Cerebellar cortex (tissue), 1 donor: ENCODE data around the gene FILIP1.

Source experiments
- DNase-seq: peaks from one replicate; pipeline ENCODE4 v3.0.0-alpha.2; 2015; ENCODE audit warnings: low spot score

The FILIP1 gene

DNA sequence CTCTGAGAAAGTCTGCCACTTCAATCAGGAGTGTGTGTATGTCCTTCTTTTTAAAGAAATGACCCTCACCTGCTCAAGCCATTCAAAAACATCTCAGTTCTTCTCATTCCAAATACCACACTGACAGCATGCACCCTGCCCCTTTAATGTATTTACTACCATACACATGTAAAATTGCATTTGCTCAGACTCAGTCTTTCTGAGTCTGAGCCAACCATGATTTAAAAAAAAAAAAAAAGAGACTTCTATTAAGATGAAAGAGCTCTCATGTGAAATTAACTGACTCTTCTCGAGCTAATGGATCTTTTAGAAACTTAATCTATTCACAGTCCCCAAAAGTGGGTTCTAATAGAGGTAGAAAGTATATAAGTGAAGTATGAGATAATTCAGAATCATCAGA lies 1.4 kb upstream of the FILIP1 start:
- DNase-seq = no peak

DNA sequence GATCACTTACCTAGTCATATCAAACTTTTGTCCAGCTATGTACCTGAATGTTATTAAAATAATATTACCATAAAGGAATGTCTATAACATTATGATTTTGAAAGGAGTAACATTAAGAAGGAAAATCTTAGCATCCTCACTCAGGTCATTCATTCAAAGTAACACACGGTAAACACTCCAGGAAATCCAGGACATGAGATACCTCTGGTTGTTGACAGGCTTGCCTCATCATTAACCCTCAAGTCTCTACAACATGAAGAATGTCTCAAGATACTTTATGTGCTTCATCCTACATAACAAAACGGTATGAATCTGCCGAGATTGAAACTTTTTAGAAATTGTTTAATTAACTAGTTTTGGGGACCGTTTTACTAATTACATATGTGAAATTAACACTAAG lies 690 bp upstream of the FILIP1 start:
- DNase-seq = no peak

DNA sequence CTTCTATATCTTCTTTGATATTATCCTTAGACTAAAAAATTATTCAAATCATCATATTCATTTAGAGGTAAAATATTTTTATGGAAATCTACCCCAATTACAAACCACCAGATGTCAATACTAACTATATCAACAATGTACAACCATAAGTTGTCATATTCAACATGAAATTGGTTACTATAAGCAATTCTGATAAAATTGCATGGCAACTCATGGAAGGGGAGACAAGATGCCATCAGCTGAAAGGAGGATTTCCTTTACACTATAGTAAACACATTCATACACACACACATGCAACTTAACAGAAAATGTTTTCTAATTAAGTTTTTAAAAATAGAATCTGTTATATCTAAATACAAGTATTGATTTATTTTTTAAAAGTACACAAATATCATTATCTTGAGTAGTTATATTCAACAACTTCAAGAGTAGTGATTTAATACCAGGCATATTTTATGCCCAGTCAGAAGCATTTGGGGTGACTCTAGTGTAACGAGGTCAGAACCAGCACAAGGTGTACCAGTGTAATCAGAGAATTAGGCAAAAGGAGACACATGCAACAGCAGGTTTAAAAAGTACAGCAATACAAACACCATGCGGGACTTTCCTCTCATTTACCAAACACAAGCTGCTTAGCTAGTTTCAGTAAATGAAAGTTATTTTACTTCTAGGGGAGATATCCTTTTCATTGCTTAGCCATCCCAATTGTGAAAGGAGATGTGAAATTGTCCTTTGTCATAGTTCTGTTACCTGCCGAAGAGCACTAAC lies 1.0 kb downstream of the FILIP1 start:
- no peak for DNase-seq

DNA sequence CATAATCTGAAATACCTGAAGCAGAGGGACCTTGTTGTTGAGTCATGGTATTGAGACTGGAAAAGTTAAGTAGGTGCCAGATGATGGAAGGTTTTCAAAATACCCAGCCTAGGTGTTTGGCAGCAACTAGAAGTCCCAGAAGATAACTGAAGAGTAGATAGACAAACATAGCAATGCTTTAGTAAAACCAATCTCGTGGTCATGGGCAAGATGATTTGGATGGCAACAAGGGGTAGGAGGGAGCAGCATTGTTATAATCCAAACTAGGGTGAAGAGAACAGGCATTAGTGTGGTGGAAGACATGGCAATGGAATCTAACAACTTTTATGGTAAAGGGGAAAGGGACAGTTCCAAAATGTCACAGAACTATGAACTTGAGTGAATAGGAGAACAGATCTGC lies 2.3 kb downstream of the FILIP1 start:
- DNase-seq = no peak

DNA sequence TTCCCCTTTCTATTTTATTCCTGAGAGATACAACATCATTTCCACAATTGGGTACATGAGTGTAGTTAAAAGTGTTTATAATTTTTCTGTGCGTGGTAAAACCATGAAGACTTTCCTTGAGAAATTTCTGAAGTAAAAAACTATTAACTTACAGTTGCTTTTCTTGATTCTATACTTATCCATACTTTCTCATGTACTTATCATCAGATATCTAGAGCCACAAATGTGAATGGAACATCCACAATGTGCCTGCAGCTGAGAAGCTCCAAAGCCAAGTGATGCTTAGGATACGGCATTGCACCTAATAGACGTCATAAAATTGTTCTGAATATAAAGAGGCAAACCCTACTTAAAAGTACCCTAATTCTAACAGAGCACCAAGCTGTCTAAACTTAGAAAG lies 2.9 kb downstream of the FILIP1 start:
- DNase-seq = no peak

DNA sequence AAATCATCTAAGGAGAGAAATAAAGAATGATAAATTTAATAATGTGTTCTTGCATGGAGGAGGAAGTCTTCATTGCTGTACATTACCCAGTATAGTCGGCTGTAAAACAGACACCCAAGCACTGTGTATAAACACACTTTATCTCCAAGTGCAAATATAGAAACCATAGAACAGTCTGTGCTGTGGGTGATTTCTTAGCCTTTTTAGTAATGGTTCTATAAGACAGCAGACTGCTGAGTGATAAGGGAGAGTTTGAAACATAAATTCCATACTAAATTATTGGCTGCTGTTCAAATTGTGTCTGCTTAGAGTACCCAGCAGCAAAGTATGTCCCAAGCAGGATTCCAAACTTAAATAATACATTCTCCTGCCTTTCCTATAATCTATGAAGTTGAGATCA lies 4.6 kb downstream of the FILIP1 start:
- no peak for DNase-seq

DNA sequence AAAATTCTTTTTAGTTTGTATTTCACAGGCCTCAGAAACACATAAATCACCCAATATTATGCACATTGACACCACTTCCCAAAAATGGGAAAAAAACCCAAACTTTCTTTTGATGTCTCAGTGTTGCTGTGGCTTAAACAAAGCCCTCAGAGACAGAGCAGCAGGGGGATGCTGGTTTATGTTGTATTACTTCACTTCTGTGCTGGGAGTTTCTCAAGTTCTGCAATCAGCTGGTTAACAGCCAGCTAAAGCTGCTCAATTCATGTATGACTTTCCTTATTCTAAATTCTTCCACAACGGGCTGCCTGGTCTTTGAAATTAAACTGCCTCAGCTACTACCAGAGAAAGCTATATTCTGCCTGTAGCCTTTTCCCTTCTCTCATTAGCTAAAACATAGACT lies 5.6 kb downstream of the FILIP1 start:
- no peak for DNase-seq

DNA sequence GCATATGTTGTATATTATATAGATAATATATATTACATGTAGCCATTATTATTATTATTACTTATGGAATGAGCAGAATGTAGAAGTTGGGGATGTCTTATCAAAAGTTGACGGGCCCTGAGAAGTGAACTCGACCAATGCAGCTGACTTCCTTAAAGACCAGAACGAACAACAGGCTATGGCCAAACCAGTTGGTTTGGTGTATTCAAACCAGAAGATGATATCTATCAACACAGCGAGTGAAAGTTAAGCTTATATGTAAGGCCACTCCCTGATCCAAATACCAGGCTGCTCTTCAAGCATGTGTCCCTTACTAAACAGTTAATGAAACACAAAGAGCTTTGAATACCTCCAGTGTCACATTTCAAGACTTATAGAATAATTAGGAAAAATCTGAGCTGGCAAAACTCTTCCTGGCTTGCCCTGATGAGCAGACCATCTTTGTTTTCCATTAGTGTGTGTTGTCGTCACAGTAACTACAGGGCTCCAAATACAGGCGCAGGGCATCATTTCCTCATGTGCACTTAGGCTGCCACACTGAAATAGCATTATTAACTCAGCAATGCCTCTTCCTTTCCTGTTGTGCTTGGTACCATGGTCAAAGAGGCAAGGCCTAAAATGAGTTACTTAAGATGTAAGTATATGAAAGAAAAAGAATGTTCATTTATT lies 6.6 kb downstream of the FILIP1 start:
- DNase-seq = no peak

DNA sequence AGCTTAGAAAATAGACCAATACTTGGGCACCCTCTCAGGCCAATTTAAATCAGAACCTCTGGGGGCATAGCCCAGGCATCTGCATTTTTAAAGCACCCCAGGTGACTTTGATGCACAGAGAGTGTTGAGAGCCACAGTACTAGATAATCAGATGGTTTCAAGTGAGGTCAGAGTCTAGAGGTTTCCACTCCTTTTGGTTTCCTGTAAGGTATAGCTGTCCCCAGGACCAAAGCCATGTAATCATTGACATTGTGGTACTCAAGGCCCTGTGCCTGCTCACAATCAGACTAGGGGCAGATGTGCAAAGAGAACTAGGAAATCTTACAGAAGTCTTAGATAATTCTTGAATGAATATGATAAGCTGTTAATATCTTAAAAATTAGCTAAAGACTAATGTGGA lies 9.1 kb downstream of the FILIP1 start:
- no peak for DNase-seq

DNA sequence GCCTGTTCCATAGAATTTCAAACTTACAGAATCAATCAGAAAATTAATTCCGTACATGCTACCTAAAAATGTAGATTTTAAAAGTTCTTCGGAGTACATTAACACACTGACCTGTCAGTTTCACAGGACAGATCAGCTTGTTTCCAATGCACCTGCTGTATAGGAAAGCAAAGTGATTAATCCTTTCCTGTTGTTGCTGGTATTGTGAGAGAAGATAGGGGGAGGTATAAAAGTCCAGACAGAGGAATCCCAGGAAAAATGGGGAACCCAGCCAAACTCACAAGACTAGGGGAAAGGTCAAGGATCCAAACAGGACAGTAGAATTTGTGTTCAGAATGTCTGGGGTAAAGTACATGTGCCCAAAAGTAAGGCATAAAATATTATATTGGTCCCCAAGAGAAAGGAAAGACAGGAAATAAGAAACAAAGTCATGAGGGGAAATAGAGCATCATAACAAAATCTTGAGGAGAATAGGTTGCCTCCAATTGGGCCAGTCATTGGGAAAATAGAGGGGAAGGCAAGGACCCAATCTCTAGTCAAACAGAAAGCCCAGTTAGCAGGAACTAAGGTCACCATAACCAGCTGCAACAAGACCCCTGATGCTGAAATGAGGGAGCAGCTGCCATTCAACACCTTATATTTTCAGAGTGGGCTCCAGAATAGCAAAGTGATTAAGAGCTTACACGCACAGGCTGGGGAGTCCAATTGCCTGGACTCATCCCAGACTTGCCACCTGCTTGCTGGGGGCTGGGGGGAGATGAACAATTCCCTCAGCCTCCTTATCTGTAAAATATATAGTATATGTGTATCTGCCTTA lies 10.3 kb downstream of the FILIP1 start:
- DNase-seq = no peak

DNA sequence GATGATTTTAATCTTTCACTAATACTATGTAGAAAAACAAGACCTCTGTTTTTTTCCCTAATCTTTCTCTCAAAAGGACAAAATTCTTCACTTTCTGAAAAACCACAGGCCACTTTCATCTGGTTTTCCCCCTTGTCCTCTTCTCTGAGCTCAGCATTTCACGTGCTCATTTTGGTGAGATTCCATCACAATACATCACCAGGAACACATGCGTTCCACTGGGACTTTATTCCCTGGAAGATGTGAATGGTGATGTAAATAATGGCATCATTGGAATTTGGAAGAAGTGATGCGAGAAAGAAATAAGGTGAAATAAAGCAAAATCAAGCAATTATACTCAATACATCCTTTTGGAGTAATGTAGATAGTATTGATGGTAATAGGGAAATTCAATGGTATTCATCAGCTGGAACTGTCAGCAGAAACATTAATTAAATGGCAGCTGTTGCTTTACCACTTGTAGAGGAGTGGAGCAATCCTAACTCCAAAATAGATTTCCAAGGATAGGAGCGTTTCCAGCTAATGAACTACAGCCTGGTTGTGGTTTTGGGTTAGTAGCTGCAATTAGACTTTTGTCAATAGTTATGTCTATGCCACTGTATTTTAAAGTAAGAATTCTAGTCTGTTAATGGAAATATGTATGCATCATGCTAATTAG lies 11.5 kb downstream of the FILIP1 start:
- no peak for DNase-seq

DNA sequence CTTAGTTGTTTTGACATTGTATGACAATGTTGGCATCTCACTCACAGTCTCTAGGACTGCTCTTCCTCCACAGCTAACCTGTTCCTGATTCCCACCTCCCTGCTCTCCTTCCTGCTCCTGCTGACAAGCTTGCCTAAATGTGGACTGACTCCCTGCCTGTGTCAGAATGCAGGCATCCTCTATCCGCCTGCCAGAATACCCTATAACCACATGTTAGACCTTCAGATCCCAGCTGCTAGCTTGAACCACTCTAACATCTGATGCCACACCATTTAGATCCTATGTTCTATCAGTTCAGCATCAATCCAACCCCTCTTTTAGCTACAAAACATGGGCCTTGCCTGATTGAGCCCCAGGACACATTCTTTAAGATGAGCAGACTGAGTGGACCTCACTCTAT lies 12.2 kb downstream of the FILIP1 start:
- no peak for DNase-seq

DNA sequence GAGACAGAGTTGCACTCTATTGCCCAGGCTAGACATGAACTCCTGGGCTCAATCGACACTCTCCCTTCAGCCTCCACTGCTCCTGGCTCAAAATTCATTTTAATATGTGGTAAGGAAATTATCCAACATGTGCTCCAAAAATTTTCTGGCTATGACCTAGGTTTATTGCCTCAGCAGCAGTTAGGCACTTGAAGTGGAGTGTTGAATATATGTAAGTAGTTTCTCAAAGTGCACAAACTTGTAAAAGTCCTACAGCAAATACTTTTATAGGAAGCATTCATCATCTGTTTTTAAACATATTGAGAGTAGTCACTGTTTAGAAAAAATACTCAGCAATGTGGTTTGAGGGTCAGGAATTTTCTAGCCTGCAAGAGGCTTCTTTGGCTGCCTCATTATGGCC lies 13.2 kb downstream of the FILIP1 start:
- no peak for DNase-seq

DNA sequence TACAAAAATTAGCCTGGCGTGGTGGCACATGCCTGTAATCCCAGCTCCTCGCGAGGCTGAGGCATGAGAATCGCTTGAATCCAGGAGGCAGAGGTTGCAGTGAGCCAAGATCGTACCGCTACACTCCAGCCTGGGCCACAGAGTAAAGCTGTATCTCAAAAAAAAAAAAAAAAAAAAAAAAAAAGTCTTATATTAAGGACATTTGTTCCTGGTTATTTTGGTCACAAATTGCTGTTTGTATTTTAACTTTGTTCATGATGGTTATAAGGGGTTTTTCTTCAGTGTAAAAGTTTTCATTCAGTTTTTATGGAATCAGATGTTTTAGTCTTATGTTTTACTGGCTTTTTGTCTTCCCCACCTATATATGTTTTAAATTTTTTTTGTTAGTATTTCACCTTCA lies 13.9 kb downstream of the FILIP1 start:
- no peak for DNase-seq

DNA sequence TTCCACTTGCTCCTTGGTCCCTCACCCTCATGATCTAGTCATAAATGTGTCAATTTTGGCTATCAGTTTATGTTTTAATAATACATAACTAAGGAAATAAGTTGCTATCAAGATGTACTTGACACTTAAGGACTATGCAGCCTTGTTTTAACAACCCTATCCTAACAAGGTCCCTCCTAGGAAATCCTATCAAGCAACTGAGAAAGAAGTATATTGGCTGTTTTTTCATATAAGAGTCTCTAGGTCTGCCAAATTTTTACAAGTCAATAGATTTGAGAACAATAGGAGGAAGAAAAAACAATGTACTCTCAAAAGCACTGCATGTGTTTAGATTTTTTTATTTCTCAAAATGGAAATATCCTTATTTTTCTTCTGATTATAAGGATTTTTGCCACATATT lies 14.7 kb downstream of the FILIP1 start:
- DNase-seq = no peak

DNA sequence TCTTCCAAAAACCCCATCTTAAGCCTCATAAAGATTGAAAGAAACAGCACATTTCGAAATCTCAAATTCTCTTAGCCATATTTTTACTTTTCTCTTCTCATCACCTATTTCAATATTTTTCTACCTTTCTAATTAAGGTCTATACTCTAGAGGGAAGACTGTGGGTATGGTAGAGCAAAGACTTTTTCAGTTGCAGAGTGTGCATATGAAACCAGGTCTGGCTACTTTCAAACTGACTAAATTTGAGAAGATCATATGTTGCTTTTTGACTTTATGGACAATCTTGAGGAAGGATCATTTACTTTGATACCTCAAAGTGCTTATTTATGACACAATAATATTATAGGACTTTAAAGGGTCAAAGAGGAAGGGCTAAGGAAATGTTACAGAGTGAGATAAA lies 20.7 kb downstream of the FILIP1 start:
- no peak for DNase-seq

DNA sequence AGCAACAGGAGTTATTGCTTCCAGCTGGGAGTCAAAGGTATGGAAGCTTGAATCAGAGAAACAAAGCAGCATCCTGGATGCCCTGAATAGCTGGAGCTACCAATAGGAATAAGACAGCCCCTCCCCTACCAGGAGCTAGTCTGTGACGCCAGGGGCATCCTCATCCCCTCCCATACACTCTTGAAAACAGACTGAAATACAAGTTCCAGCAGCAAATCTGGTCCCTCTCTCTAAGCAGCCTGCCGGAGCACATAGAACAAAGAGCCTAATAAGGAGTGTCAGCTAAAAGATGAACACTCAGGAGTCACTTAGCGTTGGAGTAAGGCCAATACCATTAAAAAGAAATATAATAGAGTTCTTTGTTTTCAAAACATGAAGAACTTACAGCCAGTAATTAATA lies 25.6 kb downstream of the FILIP1 start:
- no peak for DNase-seq

DNA sequence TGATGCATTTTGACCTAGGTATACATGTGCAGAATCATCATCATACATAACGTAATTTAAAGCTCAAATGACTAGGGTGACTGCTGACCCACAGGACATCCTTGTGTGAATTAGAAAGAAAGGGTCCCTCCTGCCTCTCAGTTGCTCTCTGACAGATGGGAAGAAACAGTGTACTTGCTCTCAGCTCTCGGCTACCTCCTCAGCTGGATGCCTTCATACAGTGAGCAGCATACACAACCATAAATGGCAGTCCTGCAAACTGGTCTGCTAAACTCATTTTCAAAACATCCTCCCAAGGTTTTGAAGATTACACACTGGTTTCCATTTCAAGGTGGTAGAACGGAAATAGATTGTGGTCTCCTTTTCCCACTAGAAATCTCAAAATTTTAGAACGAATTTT lies 26.3 kb downstream of the FILIP1 start:
- no peak for DNase-seq

DNA sequence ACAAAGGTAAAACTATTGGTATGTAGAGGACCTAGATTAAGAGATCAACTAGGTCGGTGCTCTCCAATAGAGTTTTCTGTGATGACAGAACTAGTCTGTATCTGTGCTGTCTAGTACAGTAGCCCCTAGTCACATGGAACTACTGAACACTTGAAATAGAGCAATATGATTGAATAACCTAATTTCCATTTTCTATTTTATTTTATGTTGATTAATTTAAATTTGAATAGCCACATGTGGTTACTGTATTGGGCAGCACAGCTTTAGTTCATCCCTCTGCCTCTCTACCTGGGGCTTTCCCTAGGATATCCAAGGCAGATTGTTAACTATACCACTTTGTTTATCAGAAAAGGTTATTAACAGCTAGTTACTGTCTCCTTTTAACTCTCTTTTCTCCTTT lies 27.0 kb downstream of the FILIP1 start:
- DNase-seq = no peak

DNA sequence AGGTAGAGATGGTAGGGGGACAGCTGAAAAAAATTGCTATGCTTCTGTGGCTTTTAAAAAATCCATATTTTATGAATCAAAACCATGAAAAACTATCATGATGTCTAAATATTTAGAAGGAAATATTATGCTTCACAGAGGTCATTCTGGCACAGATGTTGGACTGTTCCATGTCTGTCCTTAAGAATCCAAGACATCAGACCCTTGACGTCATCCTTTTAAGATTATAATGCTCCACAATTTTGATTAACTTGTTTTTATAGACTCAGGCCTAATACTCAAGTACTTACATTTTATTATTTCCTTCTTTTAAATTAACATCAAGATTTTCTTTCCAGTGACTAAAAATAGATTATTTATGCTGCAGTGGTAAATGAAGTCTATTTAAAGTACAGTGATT lies 29.7 kb downstream of the FILIP1 start:
- DNase-seq = no peak

DNA sequence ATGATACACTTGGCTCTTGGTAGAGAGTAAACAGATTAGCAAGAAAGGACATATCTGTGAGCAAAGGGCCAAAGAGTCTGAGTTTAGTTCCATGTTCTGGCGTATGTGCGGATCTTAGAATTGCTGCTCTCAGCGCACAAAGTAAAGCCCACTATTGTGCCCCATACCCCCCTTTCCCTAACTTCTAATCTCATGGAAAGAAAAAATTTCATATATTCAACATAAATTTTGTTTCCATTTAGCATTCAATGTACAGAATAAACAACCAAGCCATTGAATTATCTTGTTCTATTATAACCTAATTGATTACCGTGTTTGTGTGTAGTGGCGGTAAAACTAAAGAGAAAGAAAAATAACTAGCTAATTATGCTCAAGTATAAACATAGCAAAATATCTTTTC lies 30.5 kb downstream of the FILIP1 start:
- no peak for DNase-seq

DNA sequence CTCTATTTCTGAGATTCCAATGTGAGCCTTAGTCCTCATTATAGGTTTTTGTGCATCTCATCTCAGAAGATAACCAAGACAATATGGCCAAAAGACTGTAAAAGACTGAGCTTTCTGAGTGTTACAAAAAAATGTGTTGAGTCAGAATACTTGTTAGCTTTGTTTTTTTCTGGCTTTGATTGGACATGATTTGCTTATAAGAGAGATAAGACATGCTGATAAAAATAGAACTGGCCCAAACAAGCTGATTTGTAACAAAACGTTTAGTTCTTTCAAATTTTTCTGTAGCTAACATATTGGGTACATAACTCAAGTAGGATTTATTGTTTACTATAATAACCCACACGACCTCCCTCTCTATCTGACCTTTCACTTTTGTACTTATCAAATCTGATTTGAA lies 32.9 kb downstream of the FILIP1 start:
- DNase-seq = no peak

DNA sequence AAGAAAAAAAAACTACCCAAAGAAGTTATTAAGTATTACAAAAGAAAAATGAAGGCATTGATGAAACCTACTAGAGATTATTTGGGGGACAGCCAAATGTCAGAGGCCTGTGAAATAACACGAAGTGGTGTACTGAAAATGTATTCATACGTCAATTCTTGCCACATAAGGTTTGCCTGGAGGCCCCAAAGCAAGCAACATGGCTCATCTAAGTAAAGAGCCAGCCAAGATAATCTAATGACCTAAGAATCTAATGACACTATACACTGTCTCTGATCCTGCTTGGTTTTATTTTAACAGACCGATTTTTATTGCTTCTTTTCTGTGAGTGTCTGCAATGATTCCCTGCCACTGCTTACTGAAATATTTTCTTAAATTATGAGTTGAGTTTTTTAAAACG lies 34.7 kb downstream of the FILIP1 start:
- DNase-seq = no peak
